Measurements from ENCODE around the gene EGLN1. TPM values are rescaled to one million over a fixed set of nuclear protein-coding genes. Genes with fewer than 3 reads are reported as not detected.
A peak's percentile ranks its signal among the peaks of the same experiment; 100 is the strongest.

The EGLN1 gene
- polyA plus RNA-seq, 2 of the 4 experiments (the other 2 are of a cell fraction), result 57.7 to 156 TPM

DNA sequence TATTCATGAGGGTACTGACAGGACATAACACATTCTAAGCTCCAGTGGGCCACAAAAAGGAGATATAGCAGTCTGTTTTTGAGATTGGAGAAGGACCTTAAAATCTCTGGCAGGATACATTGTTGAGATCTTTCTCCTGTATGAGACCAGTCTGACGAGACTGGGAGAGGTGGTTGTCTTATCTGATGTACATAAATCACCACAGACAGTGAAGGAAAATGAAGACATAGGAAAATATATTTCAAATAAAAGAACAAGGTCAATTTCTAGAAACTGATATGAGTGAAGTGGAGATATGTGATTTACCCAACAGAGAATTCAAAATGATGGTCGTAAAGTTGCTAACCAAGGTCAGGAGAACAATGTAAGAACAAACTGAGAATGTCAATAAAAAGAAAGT lies 21.3 kb upstream of the EGLN1 start:
- H3K4me2 ChIP-seq, result no peak overlapping the region
- DNase-seq (ENCODE audit: low read depth in 1 of 2, low spot score in 1 of 2) (no peak), FAIRE-seq (no peak), ATAC-seq (no peak)
- H3K4me1 ChIP-seq, result no peaks in the 10 kb centered on the region
- POLR2A ChIA-PET, result no interaction called here
- no peak for TF ChIP-seq NFE2L2 (conservative IDR thresholded peaks at IDR 0.05; ENCODE audit: low read length)
- no peak for TF ChIP-seq RAD21 (conservative IDR thresholded peaks at IDR 0.05 in 1 of 2, IDR thresholded peaks at IDR 0.05 in 1 of 2)
- no peak for TF ChIP-seq ZC3H11A (IDR thresholded peaks at IDR 0.05)
- no peak for TF ChIP-seq E2F6 (IDR thresholded peaks at IDR 0.05; ENCODE audit: borderline replicate concordance, low read depth)
- no peak for TF ChIP-seq CEBPB (IDR thresholded peaks at IDR 0.05)
- no peak for TF ChIP-seq CHD4 (IDR thresholded peaks at IDR 0.05; ENCODE audit: borderline replicate concordance)
- TF ChIP-seq CBX2 (IDR thresholded peaks at IDR 0.05; ENCODE audit: borderline replicate concordance, low read depth), result no peak
- no peak for TF ChIP-seq SMC3 (IDR thresholded peaks at IDR 0.05)
- no peak for TF ChIP-seq EHMT2 (IDR thresholded peaks at IDR 0.05; ENCODE audit: low read depth)
- no peak for TF ChIP-seq PBX3 (IDR thresholded peaks at IDR 0.05)
- WGBS (ENCODE audit: missing lambda C conversion rate), result 57% methylated on average over 2 of the region's 2 CpGs
- H3K4me3 ChIP-seq, result no peak overlapping the region
- CTCF ChIA-PET, result interaction anchor here (0.9 kb wide), 1 partner anchor 38 kb away, joined by 3 read pairs; no protein-coding TSS in a partner anchor
- H3K9me3 ChIP-seq, result no peaks in the 10 kb centered on the region
- H3K27ac ChIP-seq, result no peak overlapping the region

GRCh38 chr1:231442735-231443134 lies 20.6 kb upstream of the EGLN1 start:
- POLR2A ChIA-PET, result no interaction called here
- H3K27ac ChIP-seq, result no peak overlapping the region
- ATAC-seq (no peak), FAIRE-seq (no peak), DNase-seq (ENCODE audit: low read depth in 1 of 2, low spot score in 1 of 2) (peak in 1 of 2 experiments; percentile 17)
- no peak for TF ChIP-seq GATA3 (IDR thresholded peaks at IDR 0.05; ENCODE audit: borderline replicate concordance)
- TF ChIP-seq FOSL2 (IDR thresholded peaks at IDR 0.05), result no peak
- no peak for TF ChIP-seq FOSL2 (CRISPR knock-in tag; IDR thresholded peaks at IDR 0.05)
- TF ChIP-seq, protein P1, sequence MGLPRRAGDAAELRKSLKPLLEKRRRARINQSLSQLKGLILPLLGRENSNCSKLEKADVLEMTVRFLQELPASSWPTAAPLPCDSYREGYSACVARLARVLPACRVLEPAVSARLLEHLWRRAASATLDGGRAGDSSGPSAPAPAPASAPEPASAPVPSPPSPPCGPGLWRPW (IDR thresholded peaks at IDR 0.05), result no peak
- TF ChIP-seq ZSCAN20 (CRISPR knock-in tag; IDR thresholded peaks at IDR 0.05), result no peak
- no peak for TF ChIP-seq PBX3 (IDR thresholded peaks at IDR 0.05)
- TF ChIP-seq CHD4 (IDR thresholded peaks at IDR 0.05; ENCODE audit: borderline replicate concordance), result no peak
- TF ChIP-seq BHLHE40 (IDR thresholded peaks at IDR 0.05; ENCODE audit: low read depth, low read length), result no peak
- TF ChIP-seq SREBF2 (IDR thresholded peaks at IDR 0.05), result no peak
- TF ChIP-seq EHMT2 (IDR thresholded peaks at IDR 0.05; ENCODE audit: low read depth), result no peak
- TF ChIP-seq MYC (IDR thresholded peaks at IDR 0.05; ENCODE audit: borderline replicate concordance, low read length), result no peak
- TF ChIP-seq RAD21 (conservative IDR thresholded peaks at IDR 0.05 in 1 of 2, IDR thresholded peaks at IDR 0.05 in 1 of 2), result no peak
- TF ChIP-seq ESRRA (IDR thresholded peaks at IDR 0.05; ENCODE audit: borderline replicate concordance, low read length), result no peak
- TF ChIP-seq PHF8 (IDR thresholded peaks at IDR 0.05; ENCODE audit: borderline replicate concordance, low read depth), result no peak
- TF ChIP-seq RNF2 (IDR thresholded peaks at IDR 0.05; ENCODE audit: borderline replicate concordance, low read depth), result no peak
- no peak for TF ChIP-seq JUNB (IDR thresholded peaks at IDR 0.05)
- TF ChIP-seq ZNF302 (CRISPR knock-in tag; IDR thresholded peaks at IDR 0.05), result no peak
- no peak for TF ChIP-seq POLR2AphosphoS2 (conservative IDR thresholded peaks at IDR 0.05; ENCODE audit: low read length)
- TF ChIP-seq NR3C1 (IDR thresholded peaks at IDR 0.05), result no peak
- H3K4me2 ChIP-seq, result no peak overlapping the region
- H3K4me3 ChIP-seq, result no peak overlapping the region
- no peaks in the 10 kb centered on the region for H3K4me1 ChIP-seq
- no peaks in the 10 kb centered on the region for H3K9me3 ChIP-seq
- CTCF ChIA-PET, result interaction anchor here (0.9 kb wide), 1 partner anchor 39 kb away, joined by 3 read pairs; no protein-coding TSS in a partner anchor

All from A549 (cell line).